Gastroesophageal sphincter (tissue), 4 donors: ENCODE measurements around the gene TMEM31. TPM values are rescaled to one million over a fixed set of nuclear protein-coding genes. Genes with fewer than 3 reads are reported as not detected.

ENCODE experiments used
- ATAC-seq: fragments of 150-250 bp; one replicate; pipeline ENCODE4 v1.9.1; 2016; ENCODE audit warnings: mild to moderate bottlenecking, moderate library complexity
- H3K27ac ChIP-seq, 4 donors: fragments of 200-600 bp; sonication (generic) in 3 of 4; 1 replicate in 3 of 4; 2 replicates in 1 of 4; pipeline ENCODE4 v1.5.1; 2016 to 2019
- H3K27me3 ChIP-seq: fragments of 200-600 bp; sonication (generic); one replicate; pipeline ENCODE4 v1.5.1; 2019
- H3K36me3 ChIP-seq, 2 donors: fragments of 200-600 bp; sonication (generic); one replicate each; pipeline ENCODE4 v1.5.1; 2019; ENCODE audit warnings: control low read depth in 1 of 2
- H3K4me1 ChIP-seq, 3 donors: fragments of 200-600 bp; sonication (generic); 1 replicate in 2 of 3; 2 replicates in 1 of 3; pipeline ENCODE4 v1.5.1; 2016 to 2019; ENCODE audit warnings: control low read depth in 2 of 3
- H3K4me3 ChIP-seq, 2 donors: fragments of 200-600 bp; sonication (generic); one replicate each; pipeline ENCODE4 v1.5.1; 2019; ENCODE audit warnings: mild to moderate bottlenecking in 1 of 2, moderate library complexity in 1 of 2
- H3K9me3 ChIP-seq, 3 donors: fragments of 200-600 bp; sonication (generic); one replicate each; pipeline ENCODE4 v1.5.1; 2017 to 2019; ENCODE audit warnings: control low read depth in 2 of 3
- EP300 ChIP-seq: sonication (generic); formaldehyde crosslinking; IDR thresholded peaks from one replicate; pipeline ENCODE4 v1.6.1; 2017; ENCODE audit warnings: antibody characterized with exemption, mild to moderate bottlenecking
- POLR2A ChIP-seq, 2 donors: fragments of 450-650 bp; IDR thresholded peaks; one replicate each; pipeline ENCODE4 v1.6.1; 2017; ENCODE audit warnings: antibody characterized with exemption in 2 of 2, mild to moderate bottlenecking in 2 of 2, moderate library complexity in 1 of 2
- POLR2AphosphoS5 ChIP-seq: sonication (generic); formaldehyde crosslinking; IDR thresholded peaks from one replicate; pipeline ENCODE4 v1.6.1; 2017; ENCODE audit warnings: antibody characterized with exemption
- WGBS, 2 donors: methylation state at CpG; one replicate each; pipeline ENCODE4 v1.1.5; 2018; ENCODE audit warnings: low coverage in 1 of 2; 5-methylcytosine and 5-hydroxymethylcytosine counted together
- total RNA-seq, 4 donors: library from RNA; depleted of rRNA; stranded (reverse); fragments of >200 nt; gene quantifications; one replicate each; pipeline ENCODE4 v1.1.0, GENCODE V29; 2016
- TF ChIP-seq, protein P1 (sequence below), 4 experiments: fragments of 200-600 bp in 2 of 4; fragments of 450-650 bp in 2 of 4; sonication (generic) in 1 of 4; IDR thresholded peaks; one replicate each; pipeline ENCODE4 v1.5.1; 2017 to 2019; ENCODE audit warnings: antibody characterized with exemption in 4 of 4, mild to moderate bottlenecking in 2 of 4, moderate library complexity in 2 of 4

Gene TMEM31
- total RNA-seq, 4 donors from 2014 or later = not detected

DNA sequence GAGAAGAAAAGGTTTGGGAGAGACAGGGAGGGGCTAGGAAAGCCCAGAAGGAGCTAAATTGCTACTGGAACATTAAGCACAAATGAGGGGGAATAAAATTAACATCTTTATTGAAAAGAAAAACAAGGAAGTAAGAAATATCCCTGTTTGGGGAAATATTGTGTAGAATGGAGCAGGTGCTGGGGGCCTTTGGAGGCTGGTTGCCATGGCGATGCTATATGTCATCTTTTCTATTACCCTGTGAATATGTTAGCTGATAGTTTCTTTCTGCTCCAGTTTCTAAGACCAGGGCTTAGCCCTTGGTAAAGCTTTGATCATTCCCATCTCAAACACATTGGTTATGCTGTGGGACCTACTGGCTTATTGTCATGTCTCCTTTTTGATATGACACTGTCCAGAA is 28.7 kb downstream of the TMEM31 start:
- no peak overlapping the region for H3K27ac ChIP-seq
- no peaks in the 10 kb centered on the region for H3K36me3 ChIP-seq
- WGBS, 2 donors = 89 to 100% methylated on average over 1 of the region's 1 CpG
- no peak for ATAC-seq
- no peaks in the 10 kb centered on the region for H3K9me3 ChIP-seq
- no peak for TF ChIP-seq POLR2A (IDR thresholded peaks at IDR 0.05)
- TF ChIP-seq, protein P1, sequence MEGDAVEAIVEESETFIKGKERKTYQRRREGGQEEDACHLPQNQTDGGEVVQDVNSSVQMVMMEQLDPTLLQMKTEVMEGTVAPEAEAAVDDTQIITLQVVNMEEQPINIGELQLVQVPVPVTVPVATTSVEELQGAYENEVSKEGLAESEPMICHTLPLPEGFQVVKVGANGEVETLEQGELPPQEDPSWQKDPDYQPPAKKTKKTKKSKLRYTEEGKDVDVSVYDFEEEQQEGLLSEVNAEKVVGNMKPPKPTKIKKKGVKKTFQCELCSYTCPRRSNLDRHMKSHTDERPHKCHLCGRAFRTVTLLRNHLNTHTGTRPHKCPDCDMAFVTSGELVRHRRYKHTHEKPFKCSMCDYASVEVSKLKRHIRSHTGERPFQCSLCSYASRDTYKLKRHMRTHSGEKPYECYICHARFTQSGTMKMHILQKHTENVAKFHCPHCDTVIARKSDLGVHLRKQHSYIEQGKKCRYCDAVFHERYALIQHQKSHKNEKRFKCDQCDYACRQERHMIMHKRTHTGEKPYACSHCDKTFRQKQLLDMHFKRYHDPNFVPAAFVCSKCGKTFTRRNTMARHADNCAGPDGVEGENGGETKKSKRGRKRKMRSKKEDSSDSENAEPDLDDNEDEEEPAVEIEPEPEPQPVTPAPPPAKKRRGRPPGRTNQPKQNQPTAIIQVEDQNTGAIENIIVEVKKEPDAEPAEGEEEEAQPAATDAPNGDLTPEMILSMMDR (IDR thresholded peaks at IDR 0.05) = no peak
- no peak for TF ChIP-seq EP300
- no peak for TF ChIP-seq POLR2AphosphoS5
- H3K4me3 ChIP-seq = no peak overlapping the region
- H3K27me3 ChIP-seq = no peaks in the 10 kb centered on the region
- H3K4me1 ChIP-seq = no peaks in the 10 kb centered on the region

DNA sequence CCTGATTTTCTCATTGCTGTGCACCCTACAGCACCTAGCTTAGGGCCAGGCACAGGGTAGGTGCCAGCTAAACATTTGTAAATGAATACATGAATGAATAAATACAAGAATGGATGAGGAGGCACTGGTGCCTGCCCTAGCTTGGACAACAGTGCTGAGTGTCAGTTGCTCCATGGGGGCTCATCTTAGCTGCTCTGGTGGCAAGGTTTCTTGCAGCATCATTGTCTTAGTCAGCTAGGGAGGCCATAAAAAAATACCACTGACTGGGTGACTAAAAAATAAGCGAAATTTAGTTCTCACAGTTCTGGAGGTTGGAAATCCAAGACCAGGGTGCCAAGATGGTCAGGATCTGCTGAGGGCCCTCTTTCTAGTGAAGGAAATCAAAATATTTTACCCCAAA is 31.2 kb downstream of the TMEM31 start:
- H3K4me1 ChIP-seq = no peaks in the 10 kb centered on the region
- H3K4me3 ChIP-seq = no peak overlapping the region
- H3K27me3 ChIP-seq = no peaks in the 10 kb centered on the region
- ATAC-seq = no peak
- no peaks in the 10 kb centered on the region for H3K36me3 ChIP-seq
- no peaks in the 10 kb centered on the region for H3K9me3 ChIP-seq
- no peak for TF ChIP-seq POLR2AphosphoS5
- H3K27ac ChIP-seq = no peak overlapping the region
- WGBS, 2 donors = 50% methylated on average over 1 of the region's 1 CpG; no CpG with 5 or more reads in 1 of the 2 donors

GRCh38 chrX:103742339-103742738 is 31.6 kb downstream of the TMEM31 start:
- WGBS, 2 donors = 44 to 77% methylated on average over 4 to 6 of the region's 6 CpGs
- Histone ChIP-seq H3K4me3 (no peak overlapping the region), H3K9me3 (no peaks in the 10 kb centered on the region), H3K4me1 (no peaks in the 10 kb centered on the region), H3K27me3 (no peaks in the 10 kb centered on the region), H3K36me3 (no peaks in the 10 kb centered on the region), H3K27ac (no peak overlapping the region)
- TF ChIP-seq POLR2AphosphoS5 (no peak), POLR2A (IDR thresholded peaks at IDR 0.05) (no peak), EP300 (no peak)
- TF ChIP-seq, protein P1 (IDR thresholded peaks at IDR 0.05) = no peak
- no peak for ATAC-seq

DNA sequence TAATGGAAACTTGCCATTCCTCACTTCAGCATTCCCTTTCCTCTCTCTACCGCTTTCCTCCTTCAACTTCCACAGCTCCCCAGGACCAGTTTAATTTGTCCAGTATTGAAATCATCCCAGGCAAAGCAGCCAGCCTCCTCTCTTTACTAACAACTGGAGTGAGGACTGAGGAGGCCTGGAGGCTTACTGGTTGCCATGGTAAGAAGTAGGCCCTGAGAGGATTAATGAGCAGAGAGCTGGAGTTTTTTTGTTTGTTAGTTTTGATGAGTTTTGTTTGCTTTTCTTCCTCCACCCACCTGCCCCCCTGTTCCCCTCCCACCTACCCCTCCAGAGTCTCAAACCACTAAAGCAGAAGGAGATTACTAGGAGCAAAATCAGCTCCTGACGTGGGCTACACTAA is 36.5 kb downstream of the TMEM31 start:
- Histone ChIP-seq H3K36me3 (no peaks in the 10 kb centered on the region), H3K27ac (no peak overlapping the region), H3K9me3 (no peaks in the 10 kb centered on the region), H3K4me1 (no peaks in the 10 kb centered on the region), H3K27me3 (no peaks in the 10 kb centered on the region), H3K4me3 (no peak overlapping the region)
- WGBS, 2 donors = 80% methylated on average over 1 of the region's 2 CpGs; no CpG with 5 or more reads in 1 of the 2 donors
- no peak for TF ChIP-seq EP300
- TF ChIP-seq, protein P1 (IDR thresholded peaks at IDR 0.05) = no peak
- TF ChIP-seq POLR2AphosphoS5 = no peak
- no peak for TF ChIP-seq POLR2A (IDR thresholded peaks at IDR 0.05)
- ATAC-seq = no peak

DNA sequence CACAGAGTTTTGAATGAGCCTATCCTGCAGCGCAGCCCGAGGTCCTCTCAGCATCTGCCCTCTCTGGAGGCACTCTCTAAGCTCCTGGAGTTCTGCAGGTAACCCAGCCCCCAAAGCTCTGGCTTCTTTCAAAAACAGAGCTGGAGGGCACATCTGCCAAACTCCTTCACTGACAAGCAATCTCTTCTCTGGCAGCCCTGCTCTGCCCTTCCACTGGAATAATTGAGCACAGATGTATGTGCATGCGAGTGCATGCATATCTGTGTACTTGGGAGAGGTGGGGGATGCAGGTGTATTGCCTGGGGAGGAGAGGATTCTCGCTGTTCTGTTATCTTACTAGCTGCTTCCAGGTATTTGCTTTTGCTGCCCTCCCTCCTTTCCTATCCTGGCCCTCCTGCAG is 43.7 kb downstream of the TMEM31 start:
- no peak overlapping the region for H3K4me3 ChIP-seq
- 70% methylated on average over 3 of the region's 4 CpGs; no CpG with 5 or more reads in 1 of the 2 donors for WGBS, 2 donors
- TF ChIP-seq, protein P1 (IDR thresholded peaks at IDR 0.05) = no peak
- TF ChIP-seq EP300 = no peak
- no peak for TF ChIP-seq POLR2A (IDR thresholded peaks at IDR 0.05)
- TF ChIP-seq POLR2AphosphoS5 = no peak
- H3K9me3 ChIP-seq = no peaks in the 10 kb centered on the region
- ATAC-seq = no peak
- no peaks in the 10 kb centered on the region for H3K36me3 ChIP-seq
- no peaks in the 10 kb centered on the region for H3K4me1 ChIP-seq
- H3K27me3 ChIP-seq = no peaks in the 10 kb centered on the region
- H3K27ac ChIP-seq = no peak overlapping the region
